ENCODE measurements around the gene SLC39A11. TPM values are rescaled to one million over a fixed set of nuclear protein-coding genes. Genes with fewer than 3 reads are reported as not detected.

The SLC39A11 gene
- total RNA-seq, 1 experiment from 2014 or later = 15.2 TPM

DNA sequence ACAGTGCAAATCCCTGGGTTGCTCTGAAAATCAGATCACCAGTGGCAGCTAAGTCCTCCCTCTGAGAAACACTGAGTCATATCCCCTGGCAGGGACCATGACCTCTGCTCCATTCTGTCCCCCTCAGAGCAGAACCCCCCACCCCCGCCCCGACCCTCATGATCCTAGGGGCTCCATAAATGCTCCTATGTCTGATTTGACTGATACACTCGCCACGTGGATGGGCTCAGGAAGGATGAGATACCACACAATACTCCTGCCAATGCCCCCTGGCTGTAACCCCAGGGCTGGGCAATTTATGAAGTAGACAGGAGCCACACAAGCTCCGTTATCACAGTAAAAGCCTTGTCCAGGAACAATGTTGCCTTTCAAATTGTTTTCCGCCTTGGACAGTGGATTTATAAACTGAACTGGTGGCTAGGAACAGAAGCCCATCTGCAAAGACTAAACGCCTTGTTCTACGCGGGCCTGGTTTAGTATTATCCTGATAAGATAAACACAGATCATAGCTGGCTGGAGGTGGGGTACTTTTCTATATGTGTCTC, 394.8 kb downstream of the SLC39A11 start:
- Mint-ChIP-seq H3K27me3 (ENCODE audit: low read depth) (peaks cover 6% of the 10 kb centered on the region; the same call in 1 of the 2 replicates), H3K4me3 (no peak overlapping the region), H3K36me3 (ENCODE audit: insufficient read depth in 1 of 3, low read depth in 3 of 3) (no peaks in the 10 kb centered on the region), H3K27ac (no peak overlapping the region; a peak in 1 of 7 replicates), H3K4me1 (no peaks in the 10 kb centered on the region), H3K9me3 (peaks cover 0 to 2% of the 10 kb centered on the region in 2 experiments; a peak in 2 of 5 replicates)
- no peak overlapping the region for H2AK5ac ChIP-seq (ENCODE audit: insufficient read length, low read length)
- H3K18ac ChIP-seq (ENCODE audit: insufficient read length, low read depth, low read length) = no peak overlapping the region
- H3K23me2 ChIP-seq (ENCODE audit: insufficient read length, low read depth, low read length, poor library complexity, severe bottlenecking) = no peaks in the 10 kb centered on the region
- no peak overlapping the region for H3T11ph ChIP-seq (ENCODE audit: low read length)
- H2BK120ac ChIP-seq (ENCODE audit: low read depth, low read length, poor library complexity, severe bottlenecking) = no peak overlapping the region
- H3K4ac ChIP-seq (ENCODE audit: low read depth, low read length) = no peak overlapping the region
- no CpG with 5 or more reads among the region's 9 CpGs for WGBS (ENCODE audit: extremely low coverage, insufficient read length, low lambda C conversion rate)
- no peak overlapping the region for H4K5ac ChIP-seq (ENCODE audit: insufficient read length, low read depth, low read length)
- H3K14ac ChIP-seq (ENCODE audit: insufficient read depth, low read length) = no peak overlapping the region; the same call in 1 of the 2 replicates
- no peak overlapping the region for H2BK12ac ChIP-seq (ENCODE audit: insufficient read length, low read depth, low read length)
- H3K9me3 ChIP-seq (ENCODE audit: control insufficient read depth, low read depth, low read length) = no peaks in the 10 kb centered on the region
- H3K27ac ChIP-seq (ENCODE audit: insufficient read length, low read depth, low read length) = no peak overlapping the region
- H4K91ac ChIP-seq (ENCODE audit: insufficient read length, low read depth, low read length) = no peak overlapping the region
- H3K79me2 ChIP-seq (ENCODE audit: insufficient read depth, low read length) = no peaks in the 10 kb centered on the region
- no peaks in the 10 kb centered on the region for H3K4me1 ChIP-seq (ENCODE audit: insufficient read depth, low read length)
- no peaks in the 10 kb centered on the region for H4K20me1 ChIP-seq (ENCODE audit: control insufficient read depth, insufficient read depth, insufficient read length)
- H3K79me1 ChIP-seq (ENCODE audit: insufficient read depth, low read depth, low read length, poor library complexity, severe bottlenecking) = no peaks in the 10 kb centered on the region
- no peak overlapping the region for H3K9ac ChIP-seq (ENCODE audit: extremely low read depth, insufficient read length, low read length)
- no peak overlapping the region for H3K4me2 ChIP-seq (ENCODE audit: insufficient read depth, insufficient read length, low read length)
- no peak overlapping the region for H3K23ac ChIP-seq (ENCODE audit: insufficient read length, low read depth, low read length)
- no peaks in the 10 kb centered on the region for H3K27me3 ChIP-seq (ENCODE audit: insufficient read depth, low read length)
- no peak for DNase-seq
- TF ChIP-seq CTCF (conservative IDR thresholded peaks at IDR 0.05) = no peak
- H2BK20ac ChIP-seq (ENCODE audit: low read depth, low read length, poor library complexity, severe bottlenecking) = no peak overlapping the region
- no peak overlapping the region for H4K8ac ChIP-seq (replicated peaks; ENCODE audit: insufficient read length, low read depth, low read length)
- no peak overlapping the region for H2BK5ac ChIP-seq (ENCODE audit: insufficient read length, low read length)
- H2AFZ ChIP-seq (ENCODE audit: low read length) = no peak overlapping the region
- no peak overlapping the region for H2BK15ac ChIP-seq (ENCODE audit: low read depth, low read length)
- H3K56ac ChIP-seq (ENCODE audit: insufficient read length, low read depth, low read length) = no peak overlapping the region
